NCI-H187 treated with DMSO at 0.1 percent for 48 hours (cell line): Measurements from ENCODE around the gene AMN1.
"Not testable (repeated sequence)": the region's sequence is repeated elsewhere in the genome, so short reads cannot be mapped to it uniquely, and the experiment has no call there.

Experiments
- DNase-seq: peaks from one replicate; lab custom pipeline; 2025; lab: John Stamatoyannopoulos, UW

Gene AMN1

GRCh38 chr12:31733549-31734432 lies 5.0 kb upstream of the AMN1 start:
- not testable (repeated sequence) for DNase-seq

DNA sequence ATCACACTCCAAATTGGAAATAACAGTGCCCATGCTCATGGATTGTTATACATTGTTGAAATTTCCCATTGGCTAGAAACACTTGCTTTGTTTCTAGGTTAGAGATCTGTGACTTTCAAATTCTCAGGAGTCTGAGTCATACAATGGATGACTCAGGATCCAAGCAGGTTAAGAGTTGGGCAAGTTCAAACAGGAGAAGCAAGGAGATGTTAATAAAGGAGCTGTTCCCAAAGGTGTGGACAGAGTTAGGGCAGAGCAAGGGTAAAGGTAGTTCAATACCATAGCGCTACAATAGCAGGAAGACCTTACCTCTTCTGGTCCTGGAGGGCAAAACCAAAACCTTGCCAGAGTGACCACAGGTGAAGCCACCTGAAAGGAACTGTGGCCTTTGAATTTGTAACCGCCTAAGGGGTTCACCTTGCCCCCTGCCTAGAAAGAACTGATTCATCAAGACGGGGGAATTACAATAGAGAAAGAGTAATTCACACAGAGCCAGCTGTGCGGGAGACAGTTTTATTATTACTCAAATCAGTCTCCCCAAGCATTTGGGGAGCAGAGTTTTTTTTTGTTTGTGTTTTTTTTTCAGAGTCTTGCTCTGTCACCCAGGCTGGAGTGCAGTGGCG lies 4.2 kb upstream of the AMN1 start:
- DNase-seq = no peak

- DNase-seq = not testable (repeated sequence)
Observed at GRCh38 chr12:31731203-31731602, 2.4 kb upstream of the AMN1 start.

- no peak for DNase-seq
Observed at GRCh38 chr12:31729705-31730104, 884 bp upstream of the AMN1 start.

DNA sequence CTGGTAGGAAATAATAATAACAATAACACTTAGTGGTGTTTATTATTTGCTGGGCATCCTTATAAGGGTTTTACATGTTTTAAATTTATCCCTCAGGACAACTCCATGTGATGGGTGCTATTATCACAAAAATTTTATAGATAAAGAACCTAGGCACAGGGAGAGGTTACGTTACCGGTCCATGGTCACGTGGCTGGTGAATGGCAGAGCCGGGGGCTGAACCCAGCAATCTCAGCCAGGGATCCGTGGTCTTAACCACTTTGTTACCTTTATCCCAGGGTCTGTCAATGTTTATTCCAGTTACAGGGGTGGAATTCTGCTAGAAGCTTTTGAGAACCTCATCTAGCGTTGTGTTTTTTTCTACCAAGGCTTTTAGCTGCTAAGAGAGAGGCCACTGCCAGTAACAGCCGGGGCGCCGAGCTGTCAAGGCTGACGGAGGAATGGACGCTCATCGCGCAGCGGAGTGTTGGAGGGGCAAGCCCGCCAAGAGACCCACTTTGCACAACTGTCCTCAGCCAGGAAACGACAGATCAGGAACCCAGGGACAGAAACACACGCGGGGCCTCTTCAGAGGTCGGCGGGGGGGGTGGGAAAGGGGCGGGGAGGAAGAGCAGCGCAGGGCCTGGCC lies 418 bp downstream of the AMN1 start:
- DNase-seq = no peak

GRCh38 chr12:31727192-31727591 lies 1.6 kb downstream of the AMN1 start:
- DNase-seq = no peak

DNA sequence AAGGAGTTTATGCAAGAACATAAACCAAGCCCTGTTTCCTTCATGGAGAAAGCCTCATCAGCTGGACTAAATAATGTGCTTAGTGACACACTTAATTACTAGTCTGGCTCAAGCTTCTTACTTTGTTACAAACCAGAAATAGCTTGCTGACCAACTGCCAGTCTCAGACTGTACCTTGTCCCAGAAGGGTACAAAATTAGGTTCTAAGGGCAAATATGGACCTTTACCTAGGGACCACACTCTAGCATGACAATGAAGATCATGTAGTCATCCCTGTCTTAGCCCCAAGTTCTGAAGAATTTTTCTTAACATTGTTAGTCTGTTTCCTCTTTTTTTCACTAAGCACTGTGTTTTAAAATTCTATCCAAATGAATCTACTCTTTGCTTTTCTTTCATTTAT lies 2.2 kb downstream of the AMN1 start:
- DNase-seq = no peak

- no peak for DNase-seq
Observed at GRCh38 chr12:31724557-31724956, 4.3 kb downstream of the AMN1 start.

DNA sequence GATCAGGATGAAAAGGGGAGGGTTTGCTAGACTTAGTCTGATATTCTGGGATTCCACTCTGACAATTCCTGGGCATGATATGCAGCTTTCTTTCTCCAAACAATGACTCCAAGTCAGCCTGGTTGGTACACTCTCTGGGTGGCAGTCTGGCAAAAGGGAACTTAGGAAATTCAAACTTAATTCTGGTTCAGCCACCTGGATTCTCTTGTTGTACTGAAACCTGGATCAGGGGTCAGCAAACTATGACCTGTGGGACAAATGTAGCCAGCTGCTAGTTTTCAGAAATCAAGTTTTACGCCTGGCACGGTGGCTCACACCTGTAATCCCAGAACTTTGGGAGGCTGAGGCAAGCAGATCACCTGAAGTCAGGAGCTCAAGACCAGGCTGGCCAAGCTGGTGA lies 6.2 kb downstream of the AMN1 start:
- DNase-seq = no peak

DNA sequence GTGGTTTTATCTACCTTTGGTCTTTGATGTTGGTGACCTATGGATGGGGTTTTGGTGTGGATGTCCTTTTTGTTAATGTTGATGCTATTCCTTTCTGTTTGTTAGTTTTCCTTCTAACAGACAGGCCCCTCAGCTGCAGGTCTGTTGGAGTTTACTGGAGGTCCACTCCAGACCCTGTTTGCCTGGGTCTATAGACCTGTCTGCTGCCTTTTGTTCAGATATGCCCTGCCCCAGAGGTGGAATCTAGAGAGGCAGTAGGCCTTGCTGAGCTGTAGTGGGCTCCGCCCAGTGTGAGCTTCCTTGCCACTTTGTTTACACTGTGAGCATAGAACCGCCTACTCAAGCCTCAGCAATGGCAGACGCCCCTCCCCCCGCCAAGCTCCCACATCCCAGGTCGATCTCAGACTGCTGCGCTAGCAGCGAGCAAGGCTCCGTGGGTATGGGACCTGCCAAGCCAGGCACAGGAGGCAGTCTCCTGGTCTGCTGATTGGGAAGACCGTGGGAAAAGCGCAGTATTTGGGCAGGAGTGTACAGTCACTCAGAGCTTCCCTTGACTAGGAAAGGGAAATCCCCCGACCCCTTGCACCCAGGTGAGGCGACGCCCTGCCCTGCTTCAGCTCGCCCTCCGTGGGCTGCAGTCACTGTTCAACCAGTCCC lies 10.2 kb downstream of the AMN1 start:
- not testable (repeated sequence) for DNase-seq

DNA sequence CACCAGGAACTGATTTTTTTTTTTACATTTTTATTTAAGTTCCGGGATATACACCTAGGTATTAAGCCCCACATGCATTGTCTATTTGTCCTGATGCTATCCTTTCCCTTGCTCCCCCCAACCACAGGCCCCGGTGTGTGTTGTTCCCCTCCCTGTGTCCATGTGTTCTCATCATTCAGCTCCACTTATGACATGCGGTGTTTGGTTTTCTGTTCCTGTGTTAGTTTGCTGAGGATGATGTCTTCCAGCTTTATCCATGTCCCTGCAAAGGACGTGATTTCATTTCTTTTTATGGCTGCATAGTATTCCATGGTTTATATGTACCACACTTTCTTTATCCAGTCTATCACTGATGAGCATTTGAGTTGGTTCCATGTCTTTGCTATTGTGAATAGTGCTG lies 11.8 kb downstream of the AMN1 start:
- not testable (repeated sequence) for DNase-seq

DNA sequence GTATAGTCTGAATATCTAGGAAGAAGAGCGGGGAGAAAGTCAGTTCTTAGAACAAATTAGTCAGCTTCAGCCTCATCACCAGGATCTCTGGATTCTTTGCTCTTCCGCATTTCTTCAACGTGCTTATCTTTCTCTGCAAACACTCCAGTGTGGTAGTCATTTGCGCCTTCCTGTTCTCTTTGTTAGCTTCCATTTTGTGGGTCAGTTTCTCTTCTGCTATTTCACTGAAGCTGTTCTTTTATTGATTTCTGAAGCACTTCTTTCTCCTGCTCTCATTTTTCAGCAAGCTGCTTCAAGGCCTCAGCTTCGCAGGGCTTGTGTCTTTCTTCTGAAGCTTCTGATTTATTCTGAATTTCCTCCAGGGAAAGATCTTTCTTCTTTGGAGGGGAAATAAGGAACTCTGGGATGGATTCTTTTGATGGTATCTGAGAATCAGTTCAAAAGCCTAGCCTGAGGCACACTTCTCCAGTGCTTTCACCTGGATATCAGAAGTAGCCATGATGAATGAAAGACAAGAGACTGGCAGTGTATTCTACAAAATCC lies 13.5 kb downstream of the AMN1 start:
- peak; percentile 17 for DNase-seq

- no peak for DNase-seq
Observed at GRCh38 chr12:31714406-31715271, 14.2 kb downstream of the AMN1 start.

DNA sequence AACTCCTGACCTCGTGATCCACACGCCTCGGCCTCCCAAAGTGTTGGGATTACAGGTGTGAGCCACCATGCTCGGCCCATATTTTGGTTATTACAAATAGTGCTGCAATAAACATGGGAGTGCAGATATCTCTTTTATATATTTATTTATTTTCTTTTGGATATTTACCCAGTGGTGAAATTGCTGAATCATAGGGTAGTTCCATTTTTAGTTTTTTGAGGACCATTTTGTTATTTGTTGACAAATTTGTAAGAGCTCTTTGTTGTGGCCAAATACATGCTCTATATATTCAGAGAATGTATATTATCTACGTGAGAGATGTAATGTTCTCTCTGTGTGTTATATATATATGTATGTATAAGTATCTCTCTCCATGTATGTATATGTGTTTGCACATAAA lies 15.9 kb downstream of the AMN1 start:
- no peak for DNase-seq

DNA sequence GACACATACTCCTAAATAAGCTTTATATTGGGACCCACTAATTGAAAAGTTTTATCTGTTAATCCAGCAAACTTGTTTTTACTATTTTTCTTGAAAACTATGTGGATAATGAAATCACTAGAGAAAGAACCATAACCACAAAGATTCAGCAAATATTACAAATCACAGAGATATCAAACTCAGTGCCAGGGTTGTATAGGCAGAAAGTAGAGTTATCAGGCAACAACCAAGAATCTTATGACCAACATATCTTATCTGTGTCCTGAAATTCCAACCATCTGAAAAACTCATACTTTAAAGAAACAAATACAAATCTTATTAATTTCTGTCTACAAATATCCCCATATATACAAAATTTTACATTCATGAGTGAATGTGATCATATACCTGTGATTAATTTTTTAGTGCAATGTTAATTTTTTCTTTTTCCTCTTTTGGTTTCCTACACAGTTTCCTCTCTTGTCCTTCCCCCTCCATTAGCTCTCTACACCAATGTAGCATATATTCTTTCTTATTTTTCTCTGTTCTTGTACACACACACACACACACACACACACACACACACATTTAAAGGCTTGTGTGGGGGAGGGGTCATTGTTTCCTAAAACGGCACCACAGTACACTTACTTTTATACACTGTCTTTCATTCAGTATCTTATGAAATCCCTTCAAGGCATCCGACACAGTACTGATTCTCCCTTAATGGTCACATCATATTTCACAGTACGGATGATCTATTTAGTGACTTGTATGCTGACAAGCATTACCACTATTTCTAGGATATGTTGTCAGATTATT lies 18.6 kb downstream of the AMN1 start:
- no peak for DNase-seq

GRCh38 chr12:31708118-31708517 lies 20.7 kb downstream of the AMN1 start:
- DNase-seq = not testable (repeated sequence)

- no peak for DNase-seq
Observed at GRCh38 chr12:31705621-31706020, 23.2 kb downstream of the AMN1 start.

GRCh38 chr12:31702047-31702446 lies 26.8 kb downstream of the AMN1 start:
- DNase-seq = no peak

DNA sequence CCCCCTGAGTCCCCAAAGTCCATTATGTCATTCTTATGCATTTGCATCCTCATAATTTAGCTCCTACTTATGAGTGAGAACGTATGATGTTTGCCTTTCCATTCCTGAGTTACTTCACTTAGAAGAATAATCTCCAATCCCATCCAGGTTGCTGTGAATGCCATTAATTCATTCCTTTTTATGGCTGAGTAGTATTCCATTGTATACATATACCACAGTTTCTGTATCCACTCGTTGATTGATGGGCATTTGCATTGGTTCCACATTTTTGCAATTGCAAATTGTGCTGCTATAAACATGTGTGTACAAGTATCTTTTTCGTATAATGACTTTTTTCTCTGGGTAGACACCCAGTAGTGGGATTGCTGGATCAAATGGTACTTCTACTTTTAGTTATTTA lies 38.9 kb downstream of the AMN1 start:
- not testable (repeated sequence) for DNase-seq

DNA sequence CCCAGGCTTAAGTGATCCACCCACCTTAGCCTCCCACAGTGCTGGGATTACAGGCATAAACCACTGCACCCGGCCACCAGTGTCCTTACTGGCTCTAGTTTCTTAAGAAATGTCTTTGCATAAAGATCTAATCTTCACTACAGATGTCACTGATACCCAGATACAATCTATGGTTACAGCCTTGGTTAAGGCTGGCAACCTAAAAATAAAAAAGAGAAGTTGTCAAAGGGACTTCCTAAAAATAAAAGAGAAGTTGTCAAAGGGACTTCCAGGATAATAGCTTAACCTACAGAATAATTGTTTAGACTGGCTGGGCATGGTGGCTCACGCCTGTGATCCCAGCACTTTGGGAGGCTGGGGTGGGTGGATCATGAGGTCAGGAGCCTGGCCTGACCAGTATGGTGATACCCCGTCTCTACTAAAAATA lies 41.7 kb downstream of the AMN1 start:
- DNase-seq = no peak
